Fibroblast of skin of left biceps (primary cell): ENCODE results near the gene LMTK3.
"Not testable (repeated sequence)": the region's sequence is repeated elsewhere in the genome, so short reads cannot be mapped to it uniquely, and the experiment has no call there.

Experiments
- DNase-seq, 2 experiments: peaks; one replicate each; pipeline ENCODE4 v3.0.0-alpha.2; 2013; ENCODE audit warnings: low read depth in 2 of 2

Gene LMTK3

GRCh38 chr19:48506138-48506733 lies 5.4 kb downstream of the LMTK3 start:
- no peak for DNase-seq

- no peak for DNase-seq
Measured at GRCh38 chr19:48502350-48503018, 9.2 kb downstream of the LMTK3 start.

- DNase-seq, result no peak
Measured at GRCh38 chr19:48501494-48502349, 9.9 kb downstream of the LMTK3 start.

- DNase-seq, result no peak
Measured at GRCh38 chr19:48500830-48501493, 10.7 kb downstream of the LMTK3 start.

GRCh38 chr19:48499316-48500090 lies 12.1 kb downstream of the LMTK3 start:
- no peak for DNase-seq

GRCh38 chr19:48498595-48499311 lies 12.9 kb downstream of the LMTK3 start:
- no peak for DNase-seq

GRCh38 chr19:48497728-48498594 lies 13.7 kb downstream of the LMTK3 start:
- DNase-seq, result no peak

GRCh38 chr19:48496959-48497727 lies 14.5 kb downstream of the LMTK3 start:
- DNase-seq, result no peak

- DNase-seq, result no peak
Measured at GRCh38 chr19:48495396-48495795, 16.2 kb downstream of the LMTK3 start.

- no peak for DNase-seq
Measured at GRCh38 chr19:48493718-48494401, 17.8 kb downstream of the LMTK3 start.

GRCh38 chr19:48492925-48493717 lies 18.5 kb downstream of the LMTK3 start:
- peak; percentile 90 to 91 for DNase-seq

GRCh38 chr19:48491793-48492123 lies 19.9 kb downstream of the LMTK3 start:
- DNase-seq, result no peak

GRCh38 chr19:48490981-48491792 lies 20.4 kb downstream of the LMTK3 start:
- DNase-seq, result no peak

GRCh38 chr19:48489608-48490216 lies 21.9 kb downstream of the LMTK3 start:
- DNase-seq, result no peak

GRCh38 chr19:48488478-48488877 lies 23.2 kb downstream of the LMTK3 start:
- not testable (repeated sequence) for DNase-seq

- DNase-seq, result no peak
Measured at GRCh38 chr19:48487948-48488347, 23.7 kb downstream of the LMTK3 start.
